ENCODE measurements around the gene DNAJC5G. TPM values are rescaled to one million over a fixed set of nuclear protein-coding genes. Genes with fewer than 3 reads are reported as not detected.

DNAJC5G gene
- total and polyA plus RNA-seq, 2 donors (not counting 3 experiments of a cell fraction or from before 2014, with no cell fraction given): 0.77 to 1.4 TPM

GRCh38 chr2:27236626-27237025 is 38.6 kb upstream of the DNAJC5G start:
- Histone ChIP-seq H2AFZ (ENCODE audit: low read depth, low read length) (no peak overlapping the region), H3K27ac (ENCODE audit: insufficient read depth, low read depth, low read length) (no peak overlapping the region), H3K79me2 (ENCODE audit: control insufficient read depth, insufficient read depth, low read length) (no peaks in the 10 kb centered on the region), H3K4me3 (replicated peaks in 1 of 3; ENCODE audit: insufficient read depth in 1 of 3, low read depth in 1 of 3, low read length in 3 of 3) (no peak overlapping the region), H3K36me3 (ENCODE audit: control insufficient read depth in 2 of 2, extremely low read depth in 1 of 2, insufficient read depth in 2 of 2, low read length in 2 of 2) (peaks cover 32 to 85% of the 10 kb centered on the region in 2 experiments), H3K4me1 (ENCODE audit: control insufficient read depth, extremely low read depth, insufficient read depth, low read length) (no peaks in the 10 kb centered on the region), H3K4me2 (ENCODE audit: insufficient read depth, low read length) (no peak overlapping the region), H3K9me1 (replicated peaks; ENCODE audit: control insufficient read depth, extremely low read depth, insufficient read depth, low read length) (no peaks in the 10 kb centered on the region), H4K20me1 (replicated peaks; ENCODE audit: control insufficient read depth, extremely low read depth, insufficient read depth, low read length) (no peaks in the 10 kb centered on the region), H3K9me3 (replicated peaks; ENCODE audit: control insufficient read depth, insufficient read depth, low read length) (no peaks in the 10 kb centered on the region), H3K27me3 (ENCODE audit: control insufficient read depth in 2 of 2, insufficient read depth in 2 of 2, low read length in 2 of 2) (no peaks in the 10 kb centered on the region), H3K9ac (replicated peaks; ENCODE audit: extremely low read depth, insufficient read depth, low read length) (no peak overlapping the region)
- CTCF ChIA-PET: interaction anchor here (3.0 kb wide), 1 partner anchor 44 kb away, joined by 9 read pairs; no protein-coding TSS in a partner anchor
- POLR2A ChIA-PET: interaction anchor here (0.5 kb wide), 1 partner anchor 10 kb away, joined by 4 read pairs; no protein-coding TSS in a partner anchor
- no peak for TF ChIP-seq FOS (IDR thresholded peaks at IDR 0.05; ENCODE audit: borderline replicate concordance, insufficient read depth, low read length)
- no peak for TF ChIP-seq MYC (IDR thresholded peaks at IDR 0.05; ENCODE audit: low read depth, low read length)
- no peak for TF ChIP-seq CTCF (IDR thresholded peaks at IDR 0.05; ENCODE audit: extremely low read depth in 1 of 2, insufficient read depth in 1 of 2, low read depth in 1 of 2, low read length in 2 of 2)
- TF ChIP-seq GATA2 (IDR thresholded peaks at IDR 0.05; ENCODE audit: insufficient read depth, insufficient read length, low read depth, low read length): no peak
- TF ChIP-seq EZH2 (IDR thresholded peaks at IDR 0.05; ENCODE audit: borderline replicate concordance, low read depth, low read length, severe bottlenecking): no peak
- no peak for TF ChIP-seq MAX (IDR thresholded peaks at IDR 0.05; ENCODE audit: insufficient read depth, insufficient read length)
- TF ChIP-seq POLR2AphosphoS5 (IDR thresholded peaks at IDR 0.05; ENCODE audit: insufficient read depth, low read depth, low read length): no peak
- TF ChIP-seq JUN (IDR thresholded peaks at IDR 0.05; ENCODE audit: borderline replicate concordance, insufficient read depth, insufficient read length, low read depth): no peak
- no peak for TF ChIP-seq POLR2A (IDR thresholded peaks at IDR 0.05; ENCODE audit: low read depth, low read length)
- intact Hi-C loops (cut with micrococcal nuclease) (no loop called here), dilution Hi-C loops (cut with MboI; ENCODE audit: extremely low pct_ligation_motif_present, low sequenced_read_pairs) (no loop called here)
- BruUV-seq (replicated peaks): no TSS peak
- DNase-seq (ENCODE audit: low read depth, low spot score) (no peak), FAIRE-seq (no peak)

All from endothelial cell of umbilical vein (primary cell).